22Rv1 (cell line): ENCODE data around the gene DTX4.

Source experiments
- CTCF ChIP-seq: fragments of 450-650 bp; IDR thresholded peaks from 2 replicates; pipeline ENCODE4 v1.5.1; 2017; ENCODE audit warnings: mild to moderate bottlenecking
- ZFX ChIP-seq: fragments of 450-650 bp; IDR thresholded peaks from 2 replicates; pipeline ENCODE4 v1.6.1; 2017; ENCODE audit warnings: antibody characterized with exemption, borderline replicate concordance

- TF ChIP-seq CTCF = no peak
- no peak for TF ChIP-seq ZFX
Measured at GRCh38 chr11:59152312-59152951, 19.5 kb upstream of the DTX4 start.
